HEK293 (cell line): Measurements from ENCODE around the gene IFITM1.

Experiments
- KLF16 ChIP-seq: fragments of 450-650 bp; formaldehyde crosslinking; IDR thresholded peaks from 2 replicates; pipeline ENCODE4 v1.5.1; 2017; ENCODE audit warnings: missing biosample characterization, missing genetic modification characterization
- SALL2 ChIP-seq: fragments of 450-650 bp; formaldehyde crosslinking; IDR thresholded peaks from 2 replicates; pipeline ENCODE4 v1.5.0; 2017; ENCODE audit warnings: missing biosample characterization, mild to moderate bottlenecking, missing genetic modification characterization, borderline replicate concordance
- ZBTB21 ChIP-seq: fragments of 450-650 bp; formaldehyde crosslinking; IDR thresholded peaks from 2 replicates; pipeline ENCODE4 v1.5.1; 2017; ENCODE audit warnings: missing biosample characterization, missing genetic modification characterization
- ZBTB48 ChIP-seq: fragments of 450-650 bp; formaldehyde crosslinking; IDR thresholded peaks from 2 replicates; pipeline ENCODE4 v1.5.1; 2016; ENCODE audit warnings: missing biosample characterization, missing genetic modification characterization
- ZFP3 ChIP-seq: fragments of 450-650 bp; formaldehyde crosslinking; IDR thresholded peaks from 2 replicates; pipeline ENCODE4 v1.5.1; 2016; ENCODE audit warnings: low read depth, missing biosample characterization, missing genetic modification characterization
- ZNF121 ChIP-seq: fragments of 450-650 bp; formaldehyde crosslinking; IDR thresholded peaks from 2 replicates; pipeline ENCODE4 v1.5.1; 2016; ENCODE audit warnings: missing biosample characterization, missing genetic modification characterization
- ZNF133 ChIP-seq: fragments of 450-650 bp; formaldehyde crosslinking; IDR thresholded peaks from 2 replicates; pipeline ENCODE4 v1.5.1; 2016; ENCODE audit warnings: missing biosample characterization, missing genetic modification characterization
- ZNF155 ChIP-seq: fragments of 450-650 bp; formaldehyde crosslinking; IDR thresholded peaks from 2 replicates; pipeline ENCODE4 v1.5.1; 2016; ENCODE audit warnings: missing biosample characterization, missing genetic modification characterization
- ZNF239 ChIP-seq: fragments of 450-650 bp; formaldehyde crosslinking; IDR thresholded peaks from 2 replicates; pipeline ENCODE4 v1.5.1; 2016; ENCODE audit warnings: missing biosample characterization, missing genetic modification characterization
- ZNF561 ChIP-seq: fragments of 450-650 bp; IDR thresholded peaks from 2 replicates; pipeline ENCODE4 v1.5.1; 2018; ENCODE audit warnings: missing biosample characterization, missing genetic modification characterization, borderline replicate concordance
- ZNF777 ChIP-seq: fragments of 450-650 bp; formaldehyde crosslinking; IDR thresholded peaks from 2 replicates; pipeline ENCODE4 v1.5.1; 2017; ENCODE audit warnings: missing biosample characterization, missing genetic modification characterization, borderline replicate concordance
- TF ChIP-seq, protein P1 (sequence below): fragments of 450-650 bp; formaldehyde crosslinking; IDR thresholded peaks from 2 replicates; pipeline ENCODE4 v1.5.1; 2016; ENCODE audit warnings: missing biosample characterization, missing genetic modification characterization
- TF ChIP-seq, protein P2 (sequence below): fragments of 450-650 bp; formaldehyde crosslinking; optimal IDR thresholded peaks from 2 replicates; pipeline ENCODE3; 2016; ENCODE audit warnings: missing biosample characterization, mild to moderate bottlenecking, missing genetic modification characterization
- TF ChIP-seq, protein P3 (sequence below): fragments of 450-650 bp; formaldehyde crosslinking; IDR thresholded peaks from 2 replicates; pipeline ENCODE4 v1.5.1; 2016; ENCODE audit warnings: missing biosample characterization, missing genetic modification characterization

DNA sequence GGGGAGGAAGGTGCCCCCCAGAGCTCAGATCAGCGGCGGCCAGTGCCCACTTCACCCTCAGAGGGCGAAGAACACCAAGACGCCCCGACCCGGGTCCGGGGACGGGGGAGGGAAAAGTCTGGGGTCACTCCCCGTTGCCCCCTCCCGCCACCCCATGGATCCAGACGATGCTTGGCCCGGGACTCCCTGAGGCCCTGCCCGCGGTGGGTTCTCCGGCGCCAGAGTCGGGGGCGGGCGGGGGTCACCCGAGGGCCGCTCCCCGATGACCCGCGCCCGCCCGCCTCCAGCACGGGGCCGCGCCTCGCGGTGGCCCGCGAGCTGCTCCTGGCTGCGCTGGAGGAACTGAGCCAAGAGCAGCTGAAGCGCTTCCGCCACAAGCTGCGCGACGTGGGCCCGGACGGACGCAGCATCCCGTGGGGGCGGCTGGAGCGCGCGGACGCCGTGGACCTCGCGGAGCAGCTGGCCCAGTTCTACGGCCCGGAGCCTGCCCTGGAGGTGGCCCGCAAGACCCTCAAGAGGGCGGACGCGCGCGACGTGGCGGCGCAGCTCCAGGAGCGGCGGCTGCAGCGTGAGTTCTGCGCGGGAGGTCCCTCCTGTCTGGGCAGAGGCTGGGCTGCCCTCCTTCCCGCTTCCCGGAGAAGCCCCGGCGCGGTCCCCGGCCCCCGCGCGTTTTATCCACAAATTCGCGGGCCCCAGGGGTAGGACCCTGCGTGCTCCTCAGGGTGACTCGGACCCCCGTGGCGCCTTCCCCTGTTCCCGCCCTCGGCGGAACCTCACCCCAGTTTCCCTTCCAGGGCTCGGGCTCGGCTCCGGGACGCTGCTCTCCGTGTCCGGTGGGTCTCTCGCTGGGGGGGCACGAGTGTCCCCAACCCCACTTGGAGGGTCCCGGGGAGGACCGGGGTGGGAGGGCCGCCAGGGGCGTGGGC is 34.5 kb upstream of the IFITM1 start:
- TF ChIP-seq ZNF155 (no peak), ZNF239 (no peak), SALL2 (no peak), ZNF561 (tag by site-specific recombination) (no peak), ZNF121 (no peak), ZBTB48 (tag by site-specific recombination) (no peak), ZNF777 (tag by site-specific recombination) (no peak), ZBTB21 (tag by site-specific recombination) (no peak), KLF16 (tag by site-specific recombination) (no peak), ZFP3 (tag by site-specific recombination) (no peak), ZNF133 (tag by site-specific recombination) (no peak)
- TF ChIP-seq, protein P1, sequence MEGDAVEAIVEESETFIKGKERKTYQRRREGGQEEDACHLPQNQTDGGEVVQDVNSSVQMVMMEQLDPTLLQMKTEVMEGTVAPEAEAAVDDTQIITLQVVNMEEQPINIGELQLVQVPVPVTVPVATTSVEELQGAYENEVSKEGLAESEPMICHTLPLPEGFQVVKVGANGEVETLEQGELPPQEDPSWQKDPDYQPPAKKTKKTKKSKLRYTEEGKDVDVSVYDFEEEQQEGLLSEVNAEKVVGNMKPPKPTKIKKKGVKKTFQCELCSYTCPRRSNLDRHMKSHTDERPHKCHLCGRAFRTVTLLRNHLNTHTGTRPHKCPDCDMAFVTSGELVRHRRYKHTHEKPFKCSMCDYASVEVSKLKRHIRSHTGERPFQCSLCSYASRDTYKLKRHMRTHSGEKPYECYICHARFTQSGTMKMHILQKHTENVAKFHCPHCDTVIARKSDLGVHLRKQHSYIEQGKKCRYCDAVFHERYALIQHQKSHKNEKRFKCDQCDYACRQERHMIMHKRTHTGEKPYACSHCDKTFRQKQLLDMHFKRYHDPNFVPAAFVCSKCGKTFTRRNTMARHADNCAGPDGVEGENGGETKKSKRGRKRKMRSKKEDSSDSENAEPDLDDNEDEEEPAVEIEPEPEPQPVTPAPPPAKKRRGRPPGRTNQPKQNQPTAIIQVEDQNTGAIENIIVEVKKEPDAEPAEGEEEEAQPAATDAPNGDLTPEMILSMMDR (tag by site-specific recombination), result no peak
- TF ChIP-seq, protein P2, sequence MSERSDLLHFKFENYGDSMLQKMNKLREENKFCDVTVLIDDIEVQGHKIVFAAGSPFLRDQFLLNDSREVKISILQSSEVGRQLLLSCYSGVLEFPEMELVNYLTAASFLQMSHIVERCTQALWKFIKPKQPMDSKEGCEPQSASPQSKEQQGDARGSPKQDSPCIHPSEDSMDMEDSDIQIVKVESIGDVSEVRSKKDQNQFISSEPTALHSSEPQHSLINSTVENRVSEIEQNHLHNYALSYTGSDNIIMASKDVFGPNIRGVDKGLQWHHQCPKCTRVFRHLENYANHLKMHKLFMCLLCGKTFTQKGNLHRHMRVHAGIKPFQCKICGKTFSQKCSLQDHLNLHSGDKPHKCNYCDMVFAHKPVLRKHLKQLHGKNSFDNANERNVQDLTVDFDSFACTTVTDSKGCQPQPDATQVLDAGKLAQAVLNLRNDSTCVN, result no peak
- TF ChIP-seq, protein P3, sequence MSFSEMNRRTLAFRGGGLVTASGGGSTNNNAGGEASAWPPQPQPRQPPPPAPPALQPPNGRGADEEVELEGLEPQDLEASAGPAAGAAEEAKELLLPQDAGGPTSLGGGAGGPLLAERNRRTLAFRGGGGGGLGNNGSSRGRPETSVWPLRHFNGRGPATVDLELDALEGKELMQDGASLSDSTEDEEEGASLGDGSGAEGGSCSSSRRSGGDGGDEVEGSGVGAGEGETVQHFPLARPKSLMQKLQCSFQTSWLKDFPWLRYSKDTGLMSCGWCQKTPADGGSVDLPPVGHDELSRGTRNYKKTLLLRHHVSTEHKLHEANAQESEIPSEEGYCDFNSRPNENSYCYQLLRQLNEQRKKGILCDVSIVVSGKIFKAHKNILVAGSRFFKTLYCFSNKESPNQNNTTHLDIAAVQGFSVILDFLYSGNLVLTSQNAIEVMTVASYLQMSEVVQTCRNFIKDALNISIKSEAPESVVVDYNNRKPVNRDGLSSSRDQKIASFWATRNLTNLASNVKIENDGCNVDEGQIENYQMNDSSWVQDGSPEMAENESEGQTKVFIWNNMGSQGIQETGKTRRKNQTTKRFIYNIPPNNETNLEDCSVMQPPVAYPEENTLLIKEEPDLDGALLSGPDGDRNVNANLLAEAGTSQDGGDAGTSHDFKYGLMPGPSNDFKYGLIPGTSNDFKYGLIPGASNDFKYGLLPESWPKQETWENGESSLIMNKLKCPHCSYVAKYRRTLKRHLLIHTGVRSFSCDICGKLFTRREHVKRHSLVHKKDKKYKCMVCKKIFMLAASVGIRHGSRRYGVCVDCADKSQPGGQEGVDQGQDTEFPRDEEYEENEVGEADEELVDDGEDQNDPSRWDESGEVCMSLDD (tag by site-specific recombination), result no peak
